Effector CD8-positive, alpha-beta T cell (primary cell): ENCODE measurements around the gene KCNIP3.

ENCODE experiments used
- DNase-seq: peaks from one replicate; lab custom pipeline; 2025; lab: John Stamatoyannopoulos, UW

KCNIP3 gene

GRCh38 chr2:95294579-95295250 is 2.4 kb upstream of the KCNIP3 start:
- no peak for DNase-seq

GRCh38 chr2:95295376-95295775 is 1.8 kb upstream of the KCNIP3 start:
- no peak for DNase-seq

DNA sequence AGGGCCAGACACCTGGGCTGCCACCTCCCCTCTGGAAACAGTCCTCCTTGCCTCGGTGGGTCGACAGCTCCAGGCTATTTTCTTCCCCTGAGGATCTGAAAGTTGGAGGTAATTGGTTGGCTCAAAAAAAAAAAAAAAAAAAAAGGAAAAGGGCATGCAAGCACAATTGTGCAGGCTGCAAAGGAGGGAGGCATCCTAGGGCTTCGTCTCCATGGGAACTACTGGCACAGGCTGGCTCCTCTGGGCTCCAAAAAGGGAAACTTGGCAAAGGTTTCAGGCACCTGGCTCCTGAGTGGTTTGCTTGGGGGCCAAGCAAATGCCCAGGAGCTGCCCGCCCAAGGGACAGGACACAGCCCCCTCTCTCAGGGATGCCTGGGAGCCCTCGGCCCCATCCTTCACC is 1.1 kb upstream of the KCNIP3 start:
- DNase-seq = no peak

DNA sequence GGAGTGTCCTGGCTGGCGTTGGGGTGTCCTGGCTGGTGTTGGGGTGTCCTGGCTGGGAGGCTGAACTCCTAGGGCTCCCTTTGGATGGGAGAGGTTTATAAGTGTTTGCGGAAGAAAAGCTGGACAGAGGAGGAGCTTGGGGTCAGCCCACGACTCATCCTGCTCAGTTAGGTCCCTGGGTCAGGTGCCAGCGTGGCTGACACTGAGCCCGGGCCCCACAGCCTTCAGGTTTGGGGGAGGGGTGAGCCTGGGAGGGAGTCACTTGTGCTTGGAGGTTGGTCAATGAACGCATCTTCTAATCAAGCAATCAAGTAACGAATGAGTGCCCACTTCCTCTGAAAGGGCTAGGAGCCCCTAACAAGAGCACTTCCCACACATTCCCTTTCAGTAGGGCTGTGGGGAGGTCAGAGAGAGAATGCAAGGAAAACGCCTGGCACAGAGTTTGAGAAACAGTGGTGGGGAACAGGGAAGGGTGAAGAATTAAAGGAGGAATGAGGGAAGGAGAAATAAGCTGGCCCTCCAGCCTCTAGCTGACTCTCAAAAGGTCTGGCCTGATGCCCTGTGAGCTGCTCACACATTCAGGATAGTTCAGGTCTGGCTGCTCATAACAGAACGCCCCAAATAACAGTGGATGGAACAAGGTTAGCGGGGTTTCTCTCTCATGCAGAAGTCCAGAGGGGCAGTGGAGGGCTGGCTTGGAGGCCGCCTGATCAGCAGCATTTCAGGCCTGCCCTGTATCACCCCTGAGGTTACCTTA is 670 bp downstream of the KCNIP3 start:
- DNase-seq = no peak

GRCh38 chr2:95298486-95299111 is 1.5 kb downstream of the KCNIP3 start:
- DNase-seq = no peak

- no peak for DNase-seq
Measured at GRCh38 chr2:95299961-95300360, 2.8 kb downstream of the KCNIP3 start.

GRCh38 chr2:95300450-95300849 is 3.3 kb downstream of the KCNIP3 start:
- DNase-seq = no peak

DNA sequence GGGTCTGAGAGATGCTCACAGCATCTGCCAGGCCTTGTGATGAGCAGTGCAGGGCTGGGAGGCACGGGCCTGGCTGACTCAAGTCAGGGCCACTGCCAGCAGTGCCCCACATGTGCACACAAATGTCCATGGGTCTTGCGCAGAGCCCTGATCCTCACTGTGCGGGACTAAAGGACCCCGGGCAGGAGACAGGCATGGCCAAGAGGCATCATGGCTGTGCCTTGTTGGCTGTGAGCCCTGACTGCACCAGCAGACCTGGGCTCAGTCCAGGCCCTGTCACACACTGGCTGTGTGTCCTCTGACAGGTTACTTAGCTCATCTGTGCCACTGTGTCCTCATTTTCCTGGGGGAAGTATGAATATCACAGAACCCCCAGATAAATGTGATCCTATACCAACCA is 4.0 kb downstream of the KCNIP3 start:
- DNase-seq = no peak

DNA sequence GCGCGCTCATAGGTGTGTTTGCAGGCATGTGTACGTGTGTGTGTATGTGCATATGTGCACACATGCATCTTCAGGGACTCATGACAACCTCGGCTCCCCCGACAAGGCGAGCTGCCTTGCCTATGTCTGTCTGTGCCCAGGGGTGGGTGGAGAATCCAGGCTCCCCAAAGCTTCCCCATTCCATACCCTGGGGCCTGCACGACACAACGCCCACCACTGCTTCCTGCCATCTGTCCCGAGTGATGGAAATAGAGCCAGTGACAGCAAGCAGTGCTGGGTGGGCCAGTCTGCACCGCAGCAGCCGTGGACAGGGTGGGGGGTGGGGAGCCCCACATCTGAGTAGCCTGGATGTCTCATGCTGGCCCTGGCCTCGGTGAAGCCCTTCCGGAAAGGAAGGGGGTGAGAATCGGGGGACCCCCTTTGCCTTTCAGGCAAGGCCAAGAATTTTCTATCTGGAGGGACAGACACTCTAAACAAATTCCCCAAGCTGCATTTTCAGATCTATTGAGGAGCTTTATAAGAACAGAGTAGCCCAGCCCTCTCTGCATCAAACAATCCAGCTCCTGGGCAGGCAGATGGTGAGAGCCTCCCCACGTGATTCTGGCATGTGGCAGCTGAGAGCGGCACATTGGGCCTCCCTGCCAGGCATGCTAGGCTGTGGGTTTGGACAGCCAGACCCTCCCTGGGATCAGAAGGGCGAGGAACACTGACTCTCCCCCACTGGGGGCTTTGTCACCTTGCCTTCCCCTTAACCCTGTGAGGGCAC is 4.9 kb downstream of the KCNIP3 start:
- no peak for DNase-seq

- DNase-seq = no peak
Measured at GRCh38 chr2:95303191-95303919, 6.2 kb downstream of the KCNIP3 start.

DNA sequence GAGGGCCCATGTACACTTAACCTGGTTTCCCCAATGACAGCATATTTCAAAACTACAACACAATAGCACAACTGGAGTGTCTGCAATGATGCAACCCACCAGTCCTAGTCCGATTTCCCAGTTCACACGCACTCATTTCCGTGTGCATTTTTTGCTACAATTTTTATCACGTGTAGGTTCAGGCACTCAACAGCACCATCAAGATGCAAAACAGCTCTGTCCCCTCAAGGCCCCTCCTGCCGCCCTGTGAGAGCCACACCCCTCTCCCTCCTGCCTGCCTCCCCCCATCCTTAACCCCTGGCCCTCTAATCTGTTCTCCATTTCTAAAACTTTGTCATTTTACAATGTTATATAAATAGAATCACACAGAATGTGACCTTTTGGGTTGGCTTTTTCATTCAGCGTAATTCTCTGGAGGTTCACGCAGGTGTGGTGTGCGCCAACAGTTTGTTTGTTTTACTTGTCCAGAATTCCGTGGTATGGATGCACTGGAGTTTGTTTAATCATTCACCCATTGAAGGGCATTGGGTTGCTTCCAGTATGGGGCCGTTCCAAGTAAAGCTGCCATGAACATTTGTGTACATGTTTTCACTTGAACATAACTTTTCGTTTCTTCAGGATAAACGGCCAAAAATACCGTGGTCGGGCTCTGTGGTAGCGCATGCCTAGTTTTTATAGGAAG is 8.4 kb downstream of the KCNIP3 start:
- no peak for DNase-seq

DNA sequence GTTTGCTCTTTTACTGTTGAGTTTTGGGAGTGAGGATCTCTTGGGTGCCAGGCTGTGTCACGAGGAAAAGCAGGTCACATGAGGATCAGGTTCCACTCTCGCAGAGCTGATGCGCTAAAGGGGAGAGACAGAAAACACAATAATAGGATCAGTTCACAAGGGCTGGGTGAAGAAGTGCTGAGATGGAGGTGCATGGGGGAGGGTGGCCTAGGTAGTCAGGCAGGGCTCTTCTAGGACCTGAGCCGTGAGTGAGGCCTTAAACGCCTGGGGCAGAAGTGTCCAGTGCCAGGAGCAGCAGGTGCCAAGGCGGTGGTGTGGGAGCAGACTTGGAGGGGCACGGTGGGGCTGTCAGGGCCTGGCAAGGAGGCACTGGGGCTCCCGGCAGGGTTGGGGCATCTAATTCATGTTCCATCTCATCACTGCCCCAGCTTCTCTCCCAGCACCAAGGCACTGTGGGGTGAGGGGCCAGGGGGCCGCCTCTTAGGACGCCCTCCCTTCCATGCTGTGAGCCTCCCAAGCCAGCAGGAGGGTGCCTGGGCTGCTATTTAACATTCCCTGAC is 9.3 kb downstream of the KCNIP3 start:
- no peak for DNase-seq

- no peak for DNase-seq
Measured at GRCh38 chr2:95307036-95307435, 9.9 kb downstream of the KCNIP3 start.

DNA sequence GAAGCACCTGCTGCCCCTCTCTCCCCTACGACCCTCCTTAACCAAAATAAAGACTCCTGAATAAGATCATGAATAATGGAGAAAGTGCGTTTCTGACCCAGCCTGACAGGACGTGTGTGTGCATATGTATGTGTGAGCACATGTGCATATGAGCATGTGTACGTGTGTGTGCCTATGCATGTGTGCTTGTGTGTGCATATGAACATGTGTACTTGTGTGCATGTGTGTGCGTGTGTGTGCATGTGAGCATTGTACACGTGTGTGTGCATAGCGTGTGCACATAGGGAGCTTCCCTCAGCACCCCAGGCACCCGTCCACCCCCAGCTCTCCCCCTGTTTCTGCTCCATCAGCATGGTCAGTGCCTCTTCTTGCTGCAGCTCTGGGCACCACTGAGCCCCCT is 10.7 kb downstream of the KCNIP3 start:
- DNase-seq = no peak

DNA sequence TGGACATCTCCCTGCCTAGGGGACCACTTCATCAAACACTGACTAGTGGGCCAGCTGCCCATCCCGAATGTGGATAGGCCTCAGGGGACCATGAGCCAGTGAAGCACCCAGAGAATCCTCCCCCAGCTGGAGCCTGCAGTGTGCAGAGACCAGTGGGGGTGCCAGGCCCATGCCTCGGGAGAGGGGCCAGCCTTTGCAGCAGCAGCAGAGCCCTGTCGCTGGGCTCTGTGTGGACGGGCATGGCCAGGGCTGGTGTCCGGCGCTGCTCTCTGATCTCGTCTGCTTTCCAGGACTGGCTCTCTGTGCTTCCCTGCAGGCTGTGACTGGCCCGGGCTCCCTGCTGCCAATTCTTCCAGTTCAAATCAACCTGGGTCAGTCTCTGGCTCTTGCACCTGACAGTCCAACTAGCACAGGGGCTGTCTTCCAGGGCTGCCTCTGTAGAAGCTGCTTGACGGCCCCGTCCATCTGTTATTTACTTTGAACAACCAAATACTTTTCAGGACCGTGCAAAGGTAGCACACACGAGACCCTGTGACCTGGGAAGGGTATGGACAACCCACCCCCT is 11.4 kb downstream of the KCNIP3 start:
- DNase-seq = no peak

- DNase-seq = no peak
Measured at GRCh38 chr2:95309599-95309998, 12.5 kb downstream of the KCNIP3 start.

GRCh38 chr2:95310216-95310615 is 13.1 kb downstream of the KCNIP3 start:
- DNase-seq = no peak

- DNase-seq = no peak
Measured at GRCh38 chr2:95310651-95311050, 13.5 kb downstream of the KCNIP3 start.

DNA sequence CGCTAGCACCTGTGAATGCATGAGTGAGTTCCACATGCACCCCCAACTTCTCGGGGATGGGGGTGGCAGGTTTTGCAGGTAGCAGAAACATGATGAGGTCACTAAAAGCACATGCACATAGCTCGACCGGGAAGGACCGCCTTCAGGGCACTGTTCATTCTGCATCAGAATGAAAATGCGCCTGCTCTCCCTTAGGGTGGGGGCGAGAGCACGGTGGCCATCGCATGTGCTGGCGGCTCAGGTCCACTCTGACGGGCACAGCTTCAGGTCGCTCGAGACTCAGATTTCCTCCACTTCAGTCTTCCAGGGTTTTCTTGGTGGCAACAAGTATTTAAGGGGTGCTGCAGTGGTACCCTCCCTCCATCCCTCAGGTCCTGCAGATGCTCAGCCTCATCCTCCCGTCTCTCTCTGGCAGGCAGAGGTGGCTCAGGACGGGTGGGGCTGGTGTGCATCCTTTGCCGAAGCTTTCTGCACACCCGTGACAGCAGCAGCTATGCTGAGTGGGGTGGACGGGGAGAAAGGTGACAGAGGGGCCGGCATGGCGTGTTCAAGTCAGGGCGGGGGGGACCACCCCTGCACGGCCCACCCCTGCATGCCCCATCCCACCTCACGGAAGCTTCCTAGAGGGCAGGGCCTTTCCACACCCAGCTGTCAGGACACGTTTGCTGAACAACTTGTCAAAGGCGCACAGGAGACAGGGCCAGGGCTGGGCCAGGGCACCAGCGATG is 14.8 kb downstream of the KCNIP3 start:
- no peak for DNase-seq
